ENCODE data around the gene TXNRD3.
"Not testable (repeated sequence)": the region's sequence is repeated elsewhere in the genome, so short reads cannot be mapped to it uniquely, and the experiment has no call there.

TXNRD3 gene

DNA sequence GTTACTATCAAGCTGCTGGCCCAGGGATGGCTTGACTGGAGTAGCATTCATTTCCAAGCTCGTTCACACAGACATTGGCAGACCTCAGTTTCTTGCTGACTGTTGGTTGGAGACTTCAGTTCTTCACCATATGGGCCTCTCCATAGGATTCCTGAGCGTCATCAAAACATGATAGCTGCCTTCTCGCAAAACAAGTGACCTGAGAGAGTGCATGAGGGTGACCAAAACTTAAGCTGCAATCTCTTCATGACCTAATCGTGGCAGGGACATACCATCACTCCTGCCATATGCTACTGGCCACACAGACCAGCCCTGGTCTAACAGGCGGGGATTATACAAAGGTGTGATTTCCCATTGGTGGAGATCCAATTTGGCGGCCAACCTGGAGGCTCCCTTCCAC is 50.2 kb downstream of the TXNRD3 start:
- no peaks in the 10 kb centered on the region for H3F3A ChIP-seq (ENCODE audit: insufficient read depth, low read length)
- H3K36me3 ChIP-seq (replicated peaks; ENCODE audit: insufficient read depth, low read length) = no peaks in the 10 kb centered on the region
- DNase-seq = no peak
- no peaks in the 10 kb centered on the region for H3K9me2 ChIP-seq (replicated peaks; ENCODE audit: insufficient read depth, low read length)
- H3K27me3 ChIP-seq (replicated peaks; ENCODE audit: insufficient read depth, low read length) = no peaks in the 10 kb centered on the region
- no peak overlapping the region for H3K4me2 ChIP-seq (ENCODE audit: low read depth, low read length)
- no peaks in the 10 kb centered on the region for H3K4me1 ChIP-seq (ENCODE audit: low read length)
- no peak for TF ChIP-seq EZH2 (optimal IDR thresholded peaks at IDR 0.05; ENCODE audit: low read depth, low read length)
- TF ChIP-seq EZH2phosphoT487 (IDR thresholded peaks at IDR 0.05; ENCODE audit: low read length) = no peak
- TF ChIP-seq, protein P1, sequence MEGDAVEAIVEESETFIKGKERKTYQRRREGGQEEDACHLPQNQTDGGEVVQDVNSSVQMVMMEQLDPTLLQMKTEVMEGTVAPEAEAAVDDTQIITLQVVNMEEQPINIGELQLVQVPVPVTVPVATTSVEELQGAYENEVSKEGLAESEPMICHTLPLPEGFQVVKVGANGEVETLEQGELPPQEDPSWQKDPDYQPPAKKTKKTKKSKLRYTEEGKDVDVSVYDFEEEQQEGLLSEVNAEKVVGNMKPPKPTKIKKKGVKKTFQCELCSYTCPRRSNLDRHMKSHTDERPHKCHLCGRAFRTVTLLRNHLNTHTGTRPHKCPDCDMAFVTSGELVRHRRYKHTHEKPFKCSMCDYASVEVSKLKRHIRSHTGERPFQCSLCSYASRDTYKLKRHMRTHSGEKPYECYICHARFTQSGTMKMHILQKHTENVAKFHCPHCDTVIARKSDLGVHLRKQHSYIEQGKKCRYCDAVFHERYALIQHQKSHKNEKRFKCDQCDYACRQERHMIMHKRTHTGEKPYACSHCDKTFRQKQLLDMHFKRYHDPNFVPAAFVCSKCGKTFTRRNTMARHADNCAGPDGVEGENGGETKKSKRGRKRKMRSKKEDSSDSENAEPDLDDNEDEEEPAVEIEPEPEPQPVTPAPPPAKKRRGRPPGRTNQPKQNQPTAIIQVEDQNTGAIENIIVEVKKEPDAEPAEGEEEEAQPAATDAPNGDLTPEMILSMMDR (IDR thresholded peaks at IDR 0.05; ENCODE audit: low read length) = no peak
- no peak overlapping the region for H2AFZ ChIP-seq (ENCODE audit: low read length)
- H3K79me2 ChIP-seq (ENCODE audit: low read length) = no peaks in the 10 kb centered on the region
- H4K20me1 ChIP-seq (ENCODE audit: insufficient read depth, low read length) = no peaks in the 10 kb centered on the region
- no peak overlapping the region for H3K27ac ChIP-seq (ENCODE audit: low read length)
- no peak overlapping the region for H3K4me3 ChIP-seq (ENCODE audit: low read length)
- no peak overlapping the region for H3K9ac ChIP-seq (ENCODE audit: low read length)
- no peaks in the 10 kb centered on the region for H3K9me3 ChIP-seq (replicated peaks; ENCODE audit: insufficient read depth, low read length)

DNA sequence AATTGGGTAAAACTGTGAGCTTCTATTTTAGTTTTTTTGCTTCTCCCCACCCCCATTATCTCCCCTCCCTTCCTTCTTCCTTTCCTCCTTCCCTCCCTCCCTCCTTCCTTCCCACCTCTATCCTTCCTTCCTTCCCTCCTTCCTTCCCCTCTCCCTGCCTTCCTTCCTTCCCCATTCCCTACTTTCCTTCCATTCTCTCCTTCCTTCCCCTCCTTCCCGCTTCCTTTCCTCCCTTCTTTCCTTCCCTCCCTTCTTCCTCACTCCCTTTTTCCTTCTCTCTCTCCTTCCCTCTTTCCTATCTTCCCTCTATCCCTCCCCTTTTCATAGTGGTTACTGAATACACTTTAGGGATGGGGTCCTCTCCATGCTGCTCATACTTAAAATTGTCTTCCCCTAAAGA is 55.8 kb downstream of the TXNRD3 start:
- no peaks in the 10 kb centered on the region for H3K27me3 ChIP-seq (replicated peaks; ENCODE audit: insufficient read depth, low read length)
- no peaks in the 10 kb centered on the region for H3F3A ChIP-seq (ENCODE audit: insufficient read depth, low read length)
- no peaks in the 10 kb centered on the region for H3K79me2 ChIP-seq (ENCODE audit: low read length)
- no peak overlapping the region for H3K4me2 ChIP-seq (ENCODE audit: low read depth, low read length)
- H3K36me3 ChIP-seq (replicated peaks; ENCODE audit: insufficient read depth, low read length) = no peaks in the 10 kb centered on the region
- TF ChIP-seq EZH2 (optimal IDR thresholded peaks at IDR 0.05; ENCODE audit: low read depth, low read length) (no peak), EZH2phosphoT487 (IDR thresholded peaks at IDR 0.05; ENCODE audit: low read length) (no peak)
- TF ChIP-seq, protein P1 (IDR thresholded peaks at IDR 0.05; ENCODE audit: low read length) = no peak
- no peaks in the 10 kb centered on the region for H3K9me3 ChIP-seq (replicated peaks; ENCODE audit: insufficient read depth, low read length)
- no peak overlapping the region for H3K4me3 ChIP-seq (ENCODE audit: low read length)
- no peak overlapping the region for H3K27ac ChIP-seq (ENCODE audit: low read length)
- DNase-seq = no peak
- H3K4me1 ChIP-seq (ENCODE audit: low read length) = no peaks in the 10 kb centered on the region
- no peaks in the 10 kb centered on the region for H4K20me1 ChIP-seq (ENCODE audit: insufficient read depth, low read length)
- no peak overlapping the region for H3K9ac ChIP-seq (ENCODE audit: low read length)
- no peak overlapping the region for H2AFZ ChIP-seq (ENCODE audit: low read length)
- H3K9me2 ChIP-seq (replicated peaks; ENCODE audit: insufficient read depth, low read length) = no peaks in the 10 kb centered on the region

DNA sequence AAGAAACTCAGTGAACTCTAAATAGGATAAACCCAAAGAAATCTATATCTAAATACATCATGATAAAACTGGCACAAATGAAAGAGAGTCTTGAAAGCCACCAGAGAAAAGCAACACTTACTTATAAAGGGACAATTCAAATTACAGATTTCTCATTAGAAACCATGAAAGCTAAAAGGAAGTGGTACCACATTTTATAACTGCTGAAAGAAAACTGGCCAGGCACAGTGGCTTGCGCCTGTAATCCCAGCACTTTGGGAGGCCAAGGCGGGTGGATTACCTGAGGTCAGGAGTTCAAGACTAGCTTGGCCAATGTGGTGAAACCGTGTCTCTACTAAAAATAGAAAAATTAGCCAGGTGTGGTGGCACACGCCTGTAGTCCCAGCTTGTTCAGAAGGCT is 59.4 kb downstream of the TXNRD3 start:
- not testable (repeated sequence) for H3K36me3 ChIP-seq (replicated peaks; ENCODE audit: insufficient read depth, low read length); H3K27ac ChIP-seq (ENCODE audit: low read length); H3K4me2 ChIP-seq (ENCODE audit: low read depth, low read length)

DNA sequence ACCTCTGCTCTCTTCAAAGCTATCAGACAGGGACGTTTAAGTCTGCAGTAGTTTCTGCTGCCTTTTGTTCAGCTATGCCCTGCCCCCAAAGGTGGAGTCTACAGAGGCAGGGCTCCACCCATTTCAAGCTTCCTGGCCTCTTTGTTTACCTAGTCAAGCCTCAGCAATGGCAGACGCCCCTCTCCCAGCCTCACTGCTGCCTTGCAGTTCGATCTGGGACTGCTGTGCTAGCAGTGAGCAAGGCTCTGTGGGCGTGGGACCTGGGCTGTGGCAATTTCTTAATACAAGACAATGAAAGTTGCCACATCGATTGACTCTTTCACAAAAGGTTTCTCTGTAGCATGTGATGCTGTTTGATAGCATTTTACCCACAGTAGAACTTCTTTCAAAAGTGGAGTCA is 63.4 kb downstream of the TXNRD3 start:
- not testable (repeated sequence) for H3K27ac ChIP-seq (ENCODE audit: low read length); H3K4me3 ChIP-seq (ENCODE audit: low read length); H3K4me2 ChIP-seq (ENCODE audit: low read depth, low read length); DNase-seq; H3K79me2 ChIP-seq (ENCODE audit: low read length); H3K9me2 ChIP-seq (replicated peaks; ENCODE audit: insufficient read depth, low read length); H3K36me3 ChIP-seq (replicated peaks; ENCODE audit: insufficient read depth, low read length); H3F3A ChIP-seq (ENCODE audit: insufficient read depth, low read length); H3K9me3 ChIP-seq (replicated peaks; ENCODE audit: insufficient read depth, low read length); H3K27me3 ChIP-seq (replicated peaks; ENCODE audit: insufficient read depth, low read length); H4K20me1 ChIP-seq (ENCODE audit: insufficient read depth, low read length); H2AFZ ChIP-seq (ENCODE audit: low read length); H3K4me1 ChIP-seq (ENCODE audit: low read length); H3K9ac ChIP-seq (ENCODE audit: low read length)

More for the DNA sequence above, 59.4 kb downstream of the TXNRD3 start:
- H3K4me3 ChIP-seq (ENCODE audit: low read length); H3K9me2 ChIP-seq (replicated peaks; ENCODE audit: insufficient read depth, low read length); H3K9ac ChIP-seq (ENCODE audit: low read length); H3K4me1 ChIP-seq (ENCODE audit: low read length); H3K9me3 ChIP-seq (replicated peaks; ENCODE audit: insufficient read depth, low read length); H3F3A ChIP-seq (ENCODE audit: insufficient read depth, low read length); DNase-seq; H4K20me1 ChIP-seq (ENCODE audit: insufficient read depth, low read length); H3K27me3 ChIP-seq (replicated peaks; ENCODE audit: insufficient read depth, low read length); H3K79me2 ChIP-seq (ENCODE audit: low read length); H2AFZ ChIP-seq (ENCODE audit: low read length): not testable (repeated sequence)
